Measurements from ENCODE around the gene NFIX. TPM values are rescaled to one million over a fixed set of nuclear protein-coding genes. Genes with fewer than 3 reads are reported as not detected.

Gene NFIX
- polyA plus RNA-seq, 3 donors: 13.3 to 15.0 (median 14.2) TPM

DNA sequence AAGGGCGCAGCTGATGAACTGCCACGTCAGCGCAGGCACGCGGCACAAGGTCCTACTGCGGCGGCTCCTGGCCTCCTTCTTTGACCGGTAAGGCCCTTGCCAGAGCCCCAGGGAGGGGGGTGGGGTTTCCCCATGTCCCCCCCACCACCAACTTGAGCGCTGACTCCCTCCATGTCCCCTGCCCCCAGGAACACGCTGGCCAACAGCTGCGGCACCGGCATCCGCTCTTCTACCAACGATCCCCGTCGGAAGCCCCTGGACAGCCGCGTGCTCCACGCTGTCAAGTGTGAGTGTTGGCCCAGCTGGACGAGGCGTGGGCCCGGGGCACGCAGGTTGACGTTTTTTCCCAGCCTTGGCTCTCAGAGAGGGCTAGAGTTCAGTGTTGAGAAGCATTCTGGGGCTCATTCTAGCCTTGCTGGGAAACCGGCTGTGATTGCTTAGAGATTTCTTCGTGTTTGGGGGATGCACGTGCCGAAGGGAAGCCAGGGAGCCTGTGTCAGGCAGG is 142.1 kb downstream of the NFIX start:
- DNase-seq (ENCODE audit: low read depth in 3 of 3, low spot score in 2 of 3): no peak

DNA sequence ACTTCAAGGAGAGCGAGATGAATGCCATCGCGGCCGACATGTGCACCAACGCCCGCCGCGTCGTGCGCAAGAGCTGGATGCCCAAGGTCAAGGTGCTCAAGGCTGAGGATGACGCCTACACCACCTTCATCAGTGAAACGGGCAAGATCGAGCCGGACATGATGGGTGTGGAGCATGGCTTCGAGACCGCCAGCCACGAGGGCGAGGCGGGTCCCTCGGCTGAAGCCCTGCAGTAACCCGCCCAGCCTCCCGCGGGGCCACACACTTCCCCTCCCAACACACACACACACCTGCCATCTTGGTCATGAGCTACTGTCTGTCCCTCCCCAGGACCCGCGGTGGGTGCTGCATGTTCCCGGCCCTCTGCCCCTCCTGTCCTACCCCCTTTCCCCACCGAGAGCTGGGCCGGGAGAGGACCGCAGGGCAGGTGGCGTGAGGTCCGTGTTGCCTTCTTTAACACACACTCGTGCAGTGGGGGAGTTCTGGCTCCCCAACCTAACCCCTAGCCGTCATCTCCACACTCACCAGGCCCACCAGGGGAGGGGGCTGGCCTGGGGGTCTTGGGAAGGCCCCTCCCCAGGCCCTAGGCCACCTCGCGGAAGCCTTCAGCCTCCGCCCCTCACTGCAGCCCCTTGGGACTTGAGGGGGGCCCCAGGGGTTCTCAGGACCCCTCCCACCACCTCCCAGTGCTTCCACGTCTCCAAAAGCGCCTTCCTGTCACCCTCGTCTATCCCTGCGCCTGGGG is 143.1 kb downstream of the NFIX start:
- DNase-seq (ENCODE audit: low read depth in 3 of 3, low spot score in 2 of 3): no peak

DNA sequence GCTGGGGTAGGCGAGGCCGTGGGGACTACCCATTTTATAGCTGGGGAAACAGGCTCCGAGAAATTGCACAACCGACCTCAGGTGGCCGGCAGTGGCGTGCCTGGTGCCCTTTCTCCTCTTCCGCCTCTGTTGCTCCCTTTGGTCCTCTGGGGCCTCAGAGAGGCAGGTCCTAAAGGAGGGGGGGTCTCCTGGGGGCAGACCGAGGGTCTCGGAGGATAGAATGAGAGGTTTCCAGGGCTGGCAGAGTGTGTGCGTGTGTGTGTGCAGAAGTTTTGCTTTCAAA is 143.6 kb downstream of the NFIX start:
- no peak for DNase-seq (ENCODE audit: low read depth in 3 of 3, low spot score in 2 of 3)

DNA sequence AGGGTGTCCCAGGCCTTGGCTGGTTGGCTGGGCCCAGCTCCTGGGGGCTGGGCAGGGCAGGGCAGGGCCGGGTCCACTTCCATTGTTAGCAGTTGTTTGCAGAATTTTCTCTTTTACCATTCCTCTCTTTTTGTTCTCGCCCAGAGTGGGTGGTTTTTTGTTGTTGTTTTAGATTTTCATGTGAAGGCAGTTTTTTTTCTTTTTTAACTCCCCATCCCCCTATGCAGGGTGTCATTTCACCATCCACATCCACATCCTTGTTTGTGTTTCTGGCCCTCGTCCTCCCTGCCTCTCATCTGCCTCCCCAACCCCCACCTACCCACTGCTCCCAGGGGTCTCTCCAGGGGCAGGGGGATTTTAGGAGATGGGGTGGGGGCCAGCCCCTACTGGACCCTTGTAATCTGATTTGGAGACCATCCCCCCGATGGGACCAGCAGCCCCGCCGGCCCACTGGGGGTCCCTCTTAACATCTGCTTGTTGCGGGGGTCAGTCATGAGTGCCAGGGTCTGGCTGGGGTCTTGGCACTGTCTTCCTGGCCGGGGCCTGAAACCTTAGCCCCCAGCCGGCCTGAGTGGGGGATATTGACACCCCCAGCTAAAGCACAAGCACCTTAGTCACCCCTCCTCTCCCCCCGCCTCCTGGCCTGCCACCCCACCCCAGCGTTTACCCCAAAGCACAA is 144.5 kb downstream of the NFIX start:
- DNase-seq (ENCODE audit: low read depth in 3 of 3, low spot score in 2 of 3): no peak

DNA sequence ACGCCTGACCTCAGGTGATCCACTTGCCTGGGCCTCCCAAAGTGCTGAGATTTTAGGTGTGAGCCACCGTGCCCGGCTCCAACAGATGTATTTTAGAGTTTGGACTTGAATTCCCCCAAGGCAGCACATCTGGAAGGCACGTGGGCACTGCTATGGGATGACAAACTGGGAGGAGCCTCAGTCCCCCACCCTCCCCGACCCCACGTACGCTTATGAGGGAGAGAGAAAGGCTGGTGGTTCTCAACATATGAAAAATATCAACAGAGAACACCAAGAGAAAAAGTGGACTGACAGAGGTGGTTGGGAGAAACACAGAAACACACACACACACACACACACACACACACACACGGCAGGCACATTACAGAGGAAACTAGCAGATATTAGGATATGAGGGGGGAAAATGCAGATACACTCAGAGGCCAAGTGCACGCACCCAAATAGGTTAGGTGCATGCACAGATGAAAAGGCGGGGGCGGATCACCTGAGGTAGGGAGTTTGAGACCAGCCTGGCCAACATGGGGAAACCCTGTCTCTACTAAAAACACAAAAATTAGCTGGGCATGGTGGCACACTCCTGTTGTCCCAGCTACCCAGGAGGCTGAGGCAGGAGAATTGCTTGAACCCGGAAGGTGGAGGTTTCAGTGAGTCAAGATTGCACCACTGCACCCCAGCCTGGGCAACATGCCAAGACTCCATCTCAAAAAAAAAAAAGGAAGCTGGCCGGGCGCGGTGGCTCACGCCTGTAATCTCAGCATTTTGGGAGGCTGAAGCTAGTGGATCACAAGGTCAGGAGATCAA is 151.7 kb downstream of the NFIX start:
- no peak for DNase-seq (ENCODE audit: low read depth in 3 of 3, low spot score in 2 of 3)

Other genes starting within 250 kb of the NFIX start
- under 1 TPM in 2 of 3 donors, not detected in 1; 0.07 to 0.08 TPM for gene BEST2, start 243.7 kb upstream of the NFIX start, polyA plus RNA-seq (ENCODE audit: insufficient read length in 3 of 3)
- 10 to 100 TPM; 34.5 to 47.7 (median 42.4) TPM for gene HOOK2, start 219.9 kb upstream of the NFIX start, polyA plus RNA-seq (ENCODE audit: insufficient read length in 3 of 3)
- gene JUNB, start 204.0 kb upstream of the NFIX start, polyA plus RNA-seq (ENCODE audit: insufficient read length in 3 of 3): 10 to 100 TPM; 21.4 to 47.8 (median 32.9) TPM
- 100 to 1,000 TPM; 286 to 323 (median 296) TPM for gene PRDX2, start 193.7 kb upstream of the NFIX start, polyA plus RNA-seq (ENCODE audit: insufficient read length in 3 of 3)
- 1 to 10 TPM; 1.7 to 7.5 (median 5.9) TPM for gene THSD8, start 193.4 kb upstream of the NFIX start, polyA plus RNA-seq (ENCODE audit: insufficient read length in 3 of 3)
- 10 to 100 TPM; 31.6 to 35.6 (median 34.9) TPM for gene RNASEH2A, start 188.9 kb upstream of the NFIX start, polyA plus RNA-seq (ENCODE audit: insufficient read length in 3 of 3)
- gene RTBDN, start 160.9 kb upstream of the NFIX start, polyA plus RNA-seq (ENCODE audit: insufficient read length in 3 of 3): not detected
- gene MAST1, start 157.0 kb upstream of the NFIX start, polyA plus RNA-seq (ENCODE audit: insufficient read length in 3 of 3): under 1 TPM; 0.80 to 0.99 (median 0.89) TPM
- 10 to 100 TPM; 10.1 to 15.0 (median 11.6) TPM for gene DNASE2, start 114.0 kb upstream of the NFIX start, polyA plus RNA-seq (ENCODE audit: insufficient read length in 3 of 3)
- gene KLF1, start 108.3 kb upstream of the NFIX start, polyA plus RNA-seq (ENCODE audit: insufficient read length in 3 of 3): under 1 TPM; 0.39 to 0.44 (median 0.40) TPM
- gene GCDH, start 104.3 kb upstream of the NFIX start, polyA plus RNA-seq (ENCODE audit: insufficient read length in 3 of 3): 10 to 100 TPM; 24.0 to 30.4 (median 27.6) TPM
- gene SYCE2, start 76.2 kb upstream of the NFIX start, polyA plus RNA-seq (ENCODE audit: insufficient read length in 3 of 3): 1 to 10 TPM; 1.7 to 3.6 (median 2.7) TPM
- gene FARSA, start 61.8 kb upstream of the NFIX start, polyA plus RNA-seq (ENCODE audit: insufficient read length in 3 of 3): 10 to 100 TPM; 42.7 to 49.7 (median 42.7) TPM
- gene CALR, start 56.9 kb upstream of the NFIX start, polyA plus RNA-seq (ENCODE audit: insufficient read length in 3 of 3): 1,000 to 10,000 TPM in 1 of 3 donors, 100 to 1,000 TPM in 2; 833 to 1,059 (median 960) TPM
- 10 to 100 TPM; 59.3 to 69.3 (median 61.7) TPM for gene RAD23A, start 49.6 kb upstream of the NFIX start, polyA plus RNA-seq (ENCODE audit: insufficient read length in 3 of 3)
- gene GADD45GIP1, start 38.3 kb upstream of the NFIX start, polyA plus RNA-seq (ENCODE audit: insufficient read length in 3 of 3): 10 to 100 TPM; 28.0 to 33.3 (median 30.6) TPM
- gene DAND5, start 25.9 kb upstream of the NFIX start, polyA plus RNA-seq (ENCODE audit: insufficient read length in 3 of 3): under 1 TPM in 2 of 3 donors, not detected in 1; 0.11 to 0.15 TPM
- gene LYL1, start 107.4 kb downstream of the NFIX start, polyA plus RNA-seq (ENCODE audit: insufficient read length in 3 of 3): 1 to 10 TPM; 3.2 to 5.5 (median 3.5) TPM
- gene TRMT1, start 121.3 kb downstream of the NFIX start, polyA plus RNA-seq (ENCODE audit: insufficient read length in 3 of 3): 10 to 100 TPM; 30.8 to 34.5 (median 32.0) TPM
- gene NACC1, start 122.8 kb downstream of the NFIX start, polyA plus RNA-seq (ENCODE audit: insufficient read length in 3 of 3): 10 to 100 TPM; 18.3 to 23.9 (median 21.2) TPM
- 10 to 100 TPM; 53.4 to 61.6 (median 59.8) TPM for gene STX10, start 154.9 kb downstream of the NFIX start, polyA plus RNA-seq (ENCODE audit: insufficient read length in 3 of 3)
- gene IER2, start 154.9 kb downstream of the NFIX start, polyA plus RNA-seq (ENCODE audit: insufficient read length in 3 of 3): 100 to 1,000 TPM in 1 of 3 donors, 10 to 100 TPM in 2; 77.9 to 128 (median 96.6) TPM